ENCODE results near the gene PIGX.

The PIGX gene

GRCh38 chr3:196711838-196712513 lies at the start of gene PIGX, which contains the start of gene CEP19:
Gene PIGX, plus strand, starts transcription at chr3:196712377.
Gene CEP19, minus strand, starts transcription at chr3:196712250. Its CDS starts 3,593 bp downstream, at chr3:196708657.
- H3K27ac ChIP-seq = peak within 1 kb of the TSS; percentile 44 to 96 (median 91)
- H3K4me3 ChIP-seq = peak within 1 kb of the TSS; percentile 57 to 94 (median 86)

GRCh38 chr3:196662711-196663571 lies 49.2 kb upstream of the PIGX start:
- Histone ChIP-seq H3K4me3 (no peak overlapping the region), H3K27ac (no peak overlapping the region)

- no peak overlapping the region for H3K4me3 ChIP-seq
Measured at GRCh38 chr3:196666001-196666867, 45.9 kb upstream of the PIGX start.

GRCh38 chr3:196667056-196667825 lies 44.9 kb upstream of the PIGX start:
- Histone ChIP-seq H3K27ac (no peak overlapping the region), H3K4me3 (no peak overlapping the region)

More at GRCh38 chr3:196666001-196666867, 45.9 kb upstream of the PIGX start:
- H3K27ac ChIP-seq = peak overlapping the region in 1 of 21 experiments; percentile 43

- peak overlapping the region in 2 of 21 experiments; percentile 16 to 19 for H3K27ac ChIP-seq
- H3K4me3 ChIP-seq = no peak overlapping the region
Measured at GRCh38 chr3:196670339-196670738, 41.8 kb upstream of the PIGX start.

GRCh38 chr3:196673632-196674031 lies 38.5 kb upstream of the PIGX start:
- Histone ChIP-seq H3K4me3 (no peak overlapping the region), H3K27ac (no peak overlapping the region)

GRCh38 chr3:196677353-196677752 lies 34.8 kb upstream of the PIGX start:
- Histone ChIP-seq H3K4me3 (no peak overlapping the region), H3K27ac (no peak overlapping the region)

GRCh38 chr3:196677931-196678330 lies 34.2 kb upstream of the PIGX start:
- Histone ChIP-seq H3K27ac (no peak overlapping the region), H3K4me3 (no peak overlapping the region)

GRCh38 chr3:196684548-196685407 lies 27.4 kb upstream of the PIGX start:
- Histone ChIP-seq H3K4me3 (no peak overlapping the region), H3K27ac (peak overlapping the region in 5 of 21 experiments; percentile 0 to 58 (median 25))

GRCh38 chr3:196686436-196686835 lies 25.7 kb upstream of the PIGX start:
- H3K4me3 ChIP-seq = no peak overlapping the region
- H3K27ac ChIP-seq = peak overlapping the region in 1 of 21 experiments; percentile 16

- Histone ChIP-seq H3K27ac (peak overlapping the region in 7 of 21 experiments; percentile 9 to 70 (median 41)), H3K4me3 (no peak overlapping the region)
Measured at GRCh38 chr3:196688349-196688748, 23.8 kb upstream of the PIGX start.

- H3K27ac ChIP-seq = peak overlapping the region in 2 of 21 experiments; percentile 19 to 55
- no peak overlapping the region for H3K4me3 ChIP-seq
Measured at GRCh38 chr3:196689941-196690660, 22.1 kb upstream of the PIGX start.

GRCh38 chr3:196691386-196691785 lies 20.8 kb upstream of the PIGX start:
- peak overlapping the region in 1 of 21 experiments; percentile 9 for H3K27ac ChIP-seq
- no peak overlapping the region for H3K4me3 ChIP-seq

GRCh38 chr3:196694202-196694638 lies 18.0 kb upstream of the PIGX start:
- H3K27ac ChIP-seq = no peak overlapping the region
- H3K4me3 ChIP-seq = no peak overlapping the region

- H3K27ac ChIP-seq = no peak overlapping the region
- H3K4me3 ChIP-seq = no peak overlapping the region
Measured at GRCh38 chr3:196694941-196695848, 17.0 kb upstream of the PIGX start.

- Histone ChIP-seq H3K27ac (no peak overlapping the region), H3K4me3 (no peak overlapping the region)
Measured at GRCh38 chr3:196695849-196696226, 16.3 kb upstream of the PIGX start.
